C4-2B (cell line): ENCODE data around the gene ETFB.

ENCODE experiments used
- CTCF ChIP-seq: fragments of 450-650 bp; conservative IDR thresholded peaks from 2 replicates; pipeline ENCODE4 v1.5.1; 2017; ENCODE audit warnings: mild to moderate bottlenecking
- ZFX ChIP-seq: fragments of 450-650 bp; IDR thresholded peaks from 2 replicates; pipeline ENCODE4 v1.6.1; 2017

DNA sequence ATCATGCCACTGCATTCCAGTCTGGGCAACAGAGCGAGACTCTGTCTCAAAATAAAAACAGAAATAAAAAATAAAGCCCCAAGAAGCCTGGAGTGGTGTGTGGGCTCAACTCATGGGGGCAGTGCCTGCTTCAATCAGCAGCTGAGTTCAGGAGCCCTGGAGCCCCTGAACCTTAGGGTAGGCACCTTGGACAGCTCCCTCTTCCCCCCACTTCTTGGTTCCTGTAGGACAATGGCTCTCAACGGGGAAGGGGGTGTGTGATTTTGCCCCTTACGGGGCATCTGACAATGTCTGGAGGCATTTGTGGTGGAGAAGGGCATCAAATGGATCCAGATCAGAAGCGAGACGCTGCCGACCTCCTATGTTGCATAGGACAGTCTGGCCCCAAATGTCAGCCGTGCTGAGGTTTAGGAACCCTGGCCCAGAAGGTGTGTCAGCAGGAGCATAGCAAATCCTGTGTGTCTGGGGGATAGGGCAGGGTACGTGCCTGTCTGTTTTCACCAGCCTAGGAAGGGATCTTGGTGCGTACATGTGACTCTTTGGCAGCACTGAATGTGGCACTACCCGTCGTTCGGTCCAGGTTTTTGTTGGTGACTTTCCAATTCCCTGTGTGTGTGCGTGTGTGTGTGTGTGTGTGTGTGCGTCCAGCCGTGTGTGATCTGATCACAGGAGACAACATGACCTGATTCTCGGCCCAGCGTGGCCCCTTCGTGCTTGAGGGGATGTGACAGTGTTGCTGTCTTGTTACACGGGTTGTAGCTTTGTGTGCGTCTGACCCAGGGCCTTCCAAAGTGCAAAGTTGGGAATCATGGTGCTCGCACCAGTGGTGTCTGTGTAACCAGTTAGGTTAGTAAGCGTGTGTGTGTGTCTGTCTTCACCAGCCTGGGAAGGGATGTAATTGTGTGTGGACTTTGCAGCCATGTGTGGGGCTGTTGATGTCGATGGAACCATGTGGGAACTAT is 47.2 kb downstream of the ETFB start:
- no peak for TF ChIP-seq CTCF
- TF ChIP-seq ZFX, result no peak
